Type B pancreatic cell (in vitro differentiated cells): Measurements from ENCODE around the gene TRIM68. TPM values are rescaled to one million over a fixed set of nuclear protein-coding genes. Genes with fewer than 3 reads are reported as not detected.
A peak's percentile ranks its signal among the peaks of the same experiment; 100 is the strongest.

ENCODE experiments used
- DNase-seq: peaks from one replicate; pipeline ENCODE4 v3.0.0; 2021; ENCODE audit warnings: mixed read lengths; ENCODE audit not compliant: unreplicated experiment; ENCODE audit errors: extremely low spot score
- H3K27ac Mint-ChIP-seq: 2 replicates; pipeline ENCODE4 v1.8.0; 2021; ENCODE audit warnings: mild to moderate bottlenecking, mixed read lengths
- H3K27me3 Mint-ChIP-seq: 2 replicates; pipeline ENCODE4 v1.8.0; 2021; ENCODE audit warnings: mixed read lengths
- H3K36me3 Mint-ChIP-seq: 2 replicates; pipeline ENCODE4 v1.8.0; 2021; ENCODE audit warnings: mixed read lengths
- H3K4me1 Mint-ChIP-seq: one replicate; pipeline ENCODE4 v1.8.0; 2021; ENCODE audit warnings: mixed read lengths; ENCODE audit not compliant: unreplicated experiment
- H3K4me3 Mint-ChIP-seq: 2 replicates; pipeline ENCODE4 v1.8.0; 2021; ENCODE audit warnings: mild to moderate bottlenecking, mixed read lengths
- H3K9me3 Mint-ChIP-seq: 2 replicates; pipeline ENCODE4 v1.8.0; 2021; ENCODE audit warnings: mixed read lengths
- CTCF ChIP-seq: fragments of 200-600 bp; sonication (generic); conservative IDR thresholded peaks from 2 replicates; pipeline ENCODE4 v1.5.0; 2021; ENCODE audit warnings: antibody characterized with exemption, mild to moderate bottlenecking
- total RNA-seq: library from RNA; stranded (reverse); gene quantifications from 2 replicates; pipeline ENCODE4 v1.2.1, GENCODE V29; 2021; ENCODE audit warnings: low replicate concordance

TRIM68 gene
- total RNA-seq, 1 donor from 2014 or later = 14.5 TPM

GRCh38 chr11:4636962-4637661 is 29.1 kb upstream of the TRIM68 start, which contains the start of gene OR51D1:
OR51D1 (plus strand) TSS chr11:4637477; CDS start chr11:4639791, 2,314 bp downstream.
- H3K4me1 Mint-ChIP-seq = no peaks in the 10 kb centered on the region
- TF ChIP-seq CTCF = peak; percentile 92
- no peaks in the 10 kb centered on the region for H3K36me3 Mint-ChIP-seq
- H3K27ac Mint-ChIP-seq = no peak within 1 kb of the TSS
- peak; percentile 75 for DNase-seq
- H3K9me3 Mint-ChIP-seq = no peaks in the 10 kb centered on the region
- no peak within 1 kb of the TSS for H3K4me3 Mint-ChIP-seq
- H3K27me3 Mint-ChIP-seq = peaks cover 5% of the 10 kb centered on the region

- H3K27me3 Mint-ChIP-seq = peaks cover 5% of the 10 kb centered on the region
- no peak for DNase-seq
- no peak overlapping the region for H3K27ac Mint-ChIP-seq
- no peak overlapping the region for H3K4me3 Mint-ChIP-seq
- H3K9me3 Mint-ChIP-seq = no peaks in the 10 kb centered on the region
- no peak for TF ChIP-seq CTCF
- no peaks in the 10 kb centered on the region for H3K4me1 Mint-ChIP-seq
- H3K36me3 Mint-ChIP-seq = no peaks in the 10 kb centered on the region
Observed at GRCh38 chr11:4636136-4636535, 28.1 kb upstream of the TRIM68 start.

DNA sequence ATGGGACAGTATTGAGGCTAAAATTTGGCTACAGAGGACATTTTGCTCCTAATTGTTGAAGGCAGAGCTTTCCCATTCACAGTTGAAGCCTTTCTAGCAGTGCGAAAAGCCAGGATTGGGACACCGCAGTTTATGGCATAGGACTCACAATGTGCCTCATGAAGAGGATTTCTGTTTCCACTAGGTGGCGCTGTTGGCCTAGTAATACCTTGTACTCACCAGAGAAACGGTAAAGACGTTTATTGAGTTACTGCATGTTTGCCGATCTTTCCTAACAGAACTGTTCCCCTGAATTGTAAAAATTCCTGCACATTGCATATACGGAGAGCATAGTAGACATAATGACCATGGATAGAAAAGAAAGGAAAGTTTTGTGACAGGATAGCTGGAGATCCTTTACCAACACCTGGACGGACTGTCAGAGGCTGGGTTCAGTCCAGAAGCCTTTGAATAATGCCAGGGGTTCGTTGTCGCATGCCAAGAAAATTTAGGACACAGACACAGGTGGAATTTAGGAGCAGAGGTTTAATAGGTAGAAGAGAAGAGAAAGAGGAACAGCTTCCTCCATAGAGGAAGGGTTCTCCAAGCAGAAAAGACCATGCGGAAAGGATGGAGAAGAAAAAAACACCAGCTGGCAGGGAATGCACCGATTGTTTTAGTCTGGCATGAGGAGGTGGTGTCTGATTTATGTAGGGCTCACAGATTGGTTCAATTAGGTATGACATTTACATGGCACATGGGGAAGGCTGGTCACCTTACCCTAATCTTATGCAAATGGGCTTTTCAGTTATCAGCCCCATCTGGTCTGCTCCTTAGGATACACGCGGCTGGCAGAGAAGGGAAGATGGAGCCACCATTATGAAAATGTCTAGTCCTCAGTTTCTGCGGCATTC is 18.4 kb upstream of the TRIM68 start:
- no peaks in the 10 kb centered on the region for H3K36me3 Mint-ChIP-seq
- DNase-seq = no peak
- H3K27ac Mint-ChIP-seq = no peak overlapping the region
- H3K9me3 Mint-ChIP-seq = peaks cover 5% of the 10 kb centered on the region
- H3K4me1 Mint-ChIP-seq = no peaks in the 10 kb centered on the region
- H3K27me3 Mint-ChIP-seq = peaks cover 12% of the 10 kb centered on the region
- no peak overlapping the region for H3K4me3 Mint-ChIP-seq
- TF ChIP-seq CTCF = peak; percentile 86

- peaks cover 16% of the 10 kb centered on the region for H3K27me3 Mint-ChIP-seq
- no peaks in the 10 kb centered on the region for H3K4me1 Mint-ChIP-seq
- no peak for DNase-seq
- H3K27ac Mint-ChIP-seq = no peak overlapping the region
- no peaks in the 10 kb centered on the region for H3K36me3 Mint-ChIP-seq
- no peak for TF ChIP-seq CTCF
- no peak overlapping the region for H3K4me3 Mint-ChIP-seq
- H3K9me3 Mint-ChIP-seq = no peaks in the 10 kb centered on the region
Observed at GRCh38 chr11:4619514-4619913, 11.5 kb upstream of the TRIM68 start.

- Mint-ChIP-seq H3K27me3 (peaks cover 26% of the 10 kb centered on the region), H3K4me1 (no peaks in the 10 kb centered on the region), H3K36me3 (no peaks in the 10 kb centered on the region), H3K27ac (no peak overlapping the region), H3K4me3 (no peak overlapping the region), H3K9me3 (no peaks in the 10 kb centered on the region)
- TF ChIP-seq CTCF = no peak
- DNase-seq = no peak
Observed at GRCh38 chr11:4615856-4616444, 7.9 kb upstream of the TRIM68 start.
